ENCODE measurements around the gene ABCF3.
"Not testable (repeated sequence)": the region's sequence is repeated elsewhere in the genome, so short reads cannot be mapped to it uniquely, and the experiment has no call there.

ABCF3 gene

GRCh38 chr3:184186184-184186901, at the start of gene ABCF3:
Gene ABCF3 (plus strand): TSS chr3:184186199. CDS start chr3:184186208, 9 bp downstream.
- DNase-seq (ENCODE audit: low read depth) = no peak

GRCh38 chr3:184140436-184140835, 45.6 kb upstream of the ABCF3 start:
- no peak for DNase-seq (ENCODE audit: low read depth)

- no peak for DNase-seq (ENCODE audit: low read depth)
These were observed 43.8 kb upstream of the ABCF3 start for GRCh38 chr3:184142199-184142598.

- no peak for DNase-seq (ENCODE audit: low read depth)
These were observed 42.7 kb upstream of the ABCF3 start for GRCh38 chr3:184143327-184143726.

GRCh38 chr3:184144505-184144904, 41.5 kb upstream of the ABCF3 start:
- DNase-seq (ENCODE audit: low read depth) = no peak

GRCh38 chr3:184145111-184145524, 40.9 kb upstream of the ABCF3 start:
- peak; percentile 15 for DNase-seq (ENCODE audit: low read depth)

GRCh38 chr3:184145751-184146270, 40.2 kb upstream of the ABCF3 start:
- DNase-seq (ENCODE audit: low read depth) = no peak

GRCh38 chr3:184148076-184148475, 37.9 kb upstream of the ABCF3 start:
- no peak for DNase-seq (ENCODE audit: low read depth)

GRCh38 chr3:184149123-184149522, 36.9 kb upstream of the ABCF3 start:
- no peak for DNase-seq (ENCODE audit: low read depth)

GRCh38 chr3:184149770-184150169, 36.2 kb upstream of the ABCF3 start:
- not testable (repeated sequence) for DNase-seq (ENCODE audit: low read depth)

GRCh38 chr3:184154885-184155643, 30.9 kb upstream of the ABCF3 start, which contains the start of gene DVL3:
Gene DVL3 (plus strand): TSS chr3:184155377. CDS start chr3:184155636, 259 bp downstream.
- peak; percentile 44 for DNase-seq (ENCODE audit: low read depth)

GRCh38 chr3:184155644-184156521, 30.1 kb upstream of the ABCF3 start:
- DNase-seq (ENCODE audit: low read depth) = peak; percentile 51

- no peak for DNase-seq (ENCODE audit: low read depth)
These were observed 29.5 kb upstream of the ABCF3 start for GRCh38 chr3:184156522-184156955.

GRCh38 chr3:184157206-184157605, 28.8 kb upstream of the ABCF3 start:
- no peak for DNase-seq (ENCODE audit: low read depth)

- DNase-seq (ENCODE audit: low read depth) = no peak
These were observed 27.6 kb upstream of the ABCF3 start for GRCh38 chr3:184158404-184158803.

GRCh38 chr3:184160456-184160855, 25.5 kb upstream of the ABCF3 start:
- no peak for DNase-seq (ENCODE audit: low read depth)

GRCh38 chr3:184162571-184163070, 23.4 kb upstream of the ABCF3 start:
- DNase-seq (ENCODE audit: low read depth) = not testable (repeated sequence)

- DNase-seq (ENCODE audit: low read depth) = no peak
These were observed 21.2 kb upstream of the ABCF3 start for GRCh38 chr3:184164648-184165330.

- DNase-seq (ENCODE audit: low read depth) = no peak
These were observed 20.5 kb upstream of the ABCF3 start for GRCh38 chr3:184165543-184165942.

- DNase-seq (ENCODE audit: low read depth) = no peak
These were observed 19.3 kb upstream of the ABCF3 start for GRCh38 chr3:184166671-184167070.

- DNase-seq (ENCODE audit: low read depth) = no peak
These were observed 18.2 kb upstream of the ABCF3 start for GRCh38 chr3:184167786-184168185.

Data from activated T-cell treated with anti-CD3 and anti-CD28 coated beads for 48 hours (primary cell).